HepG2 (cell line): Measurements from ENCODE around the gene CDHR5. TPM values are rescaled to one million over a fixed set of nuclear protein-coding genes. Genes with fewer than 3 reads are reported as not detected.

Source experiments
- ATAC-seq: fragments of 200-7000 bp; cut with Tn5 transposase; 3 replicates; pipeline ENCODE4 v1.9.1; 2020; ENCODE audit warnings: mild to moderate bottlenecking, moderate library complexity
- BruUV-seq: library from RNA; stranded (reverse); fragments of 400-500 nt; replicated peaks from 2 replicates; lab custom pipeline; 2021; lab: Mats Ljungman, UMichigan
- CTCF ChIA-PET: fragments of 300-600 bp; formaldehyde crosslinking; extraction: SDS; loops from one replicate; lab custom pipeline; 2021; ENCODE audit warnings: low total read pairs, inconsistent platforms, low intra/inter-chr PET ratio; lab: Yijun Ruan, JAX
- POLR2A ChIA-PET: fragments of 350-600 bp; sonication (Branson Sonifier 250); formaldehyde crosslinking; loops from one replicate; lab custom pipeline; 2020; ENCODE audit warnings: antibody characterized with exemption, inconsistent platforms; lab: Yijun Ruan, JAX
- DNase-seq: peaks from one replicate; pipeline ENCODE4 v3.0.0-alpha.2; 2015; ENCODE audit warnings: low spot score
- FAIRE-seq: peaks from 3 replicates; lab custom pipeline; 2011; peaks lifted over from hg19 to GRCh38; lab: Jason Lieb, UNC
- H2AFZ ChIP-seq: one replicate; pipeline ENCODE4 v1.6.1; 2011; ENCODE audit warnings: low read length, inconsistent platforms
- H3K27ac ChIP-seq: fragments of 300-600 bp; 3 replicates; pipeline ENCODE4 v1.8.0; 2011; ENCODE audit warnings: mixed run types, mild to moderate bottlenecking, mixed read lengths, low read length, inconsistent platforms; ENCODE audit not compliant: insufficient read depth; ENCODE audit errors: extremely low read length
- H3K27me3 ChIP-seq, 2 experiments: fragments of 200-600 bp in 1 of 2; 2 replicates in 1 of 2; 3 replicates in 1 of 2; pipeline versions ENCODE4 v1.6.0 to v1.8.0; 2011; ENCODE audit warnings: low read length in 2 of 2, mild to moderate bottlenecking in 2 of 2, moderate library complexity in 2 of 2, inconsistent platforms in 1 of 2; ENCODE audit not compliant: insufficient read depth in 2 of 2, control insufficient read depth in 1 of 2
- H3K36me3 ChIP-seq, 2 experiments: fragments of 200-600 bp in 1 of 2; replicated peaks in 1 of 2; 2 replicates in 1 of 2; 3 replicates in 1 of 2; pipeline versions ENCODE4 v1.5.1 to v1.8.0; 2011; ENCODE audit warnings: low read length in 2 of 2, inconsistent platforms in 1 of 2; ENCODE audit not compliant: insufficient read depth in 2 of 2, control insufficient read depth in 1 of 2
- H3K4me1 ChIP-seq: 2 replicates; pipeline ENCODE4 v1.5.1; 2012; ENCODE audit warnings: low read length, inconsistent platforms; ENCODE audit not compliant: insufficient read depth
- H3K4me2 ChIP-seq: 2 replicates; pipeline ENCODE4 v1.6.0; 2011; ENCODE audit warnings: low read depth, low read length, inconsistent platforms
- H3K4me3 ChIP-seq, 3 experiments: fragments of 200-600 bp in 1 of 3; sonication (generic), shearing (Covaris generic) in 1 of 3; replicated peaks in 1 of 3; 2 replicates each; pipeline ENCODE4 v1.5.1; 2011 to 2016; ENCODE audit warnings: low read length in 3 of 3, inconsistent platforms in 2 of 3, low read depth in 2 of 3, mild to moderate bottlenecking in 2 of 3, control low read depth in 1 of 3, mixed read lengths in 1 of 3; ENCODE audit not compliant: insufficient read depth in 1 of 3
- H3K79me2 ChIP-seq: one replicate; pipeline ENCODE4 v1.6.1; 2011; ENCODE audit warnings: low read length, inconsistent platforms; ENCODE audit not compliant: insufficient read depth
- H3K9ac ChIP-seq: 2 replicates; pipeline ENCODE4 v1.6.0; 2011; ENCODE audit warnings: mild to moderate bottlenecking, low read depth, low read length, inconsistent platforms; ENCODE audit not compliant: insufficient read depth
- H3K9me3 ChIP-seq: 2 replicates; pipeline ENCODE4 v1.5.1; 2012; ENCODE audit warnings: mild to moderate bottlenecking, low read length
- H4K20me1 ChIP-seq: 2 replicates; pipeline ENCODE4 v1.6.0; 2011; ENCODE audit warnings: inconsistent platforms, mild to moderate bottlenecking, low read length, moderate library complexity; ENCODE audit not compliant: insufficient read depth
- AGO2 ChIP-seq: fragments of 200-400 bp; formaldehyde crosslinking; optimal IDR thresholded peaks from 2 replicates; pipeline ENCODE3; 2017; ENCODE audit warnings: mild to moderate bottlenecking, low read depth, low read length, moderate library complexity
- CCAR2 ChIP-seq: fragments of 200-400 bp; formaldehyde crosslinking; optimal IDR thresholded peaks from 2 replicates; pipeline ENCODE3; 2018; ENCODE audit warnings: low read depth, mild to moderate bottlenecking, low read length, moderate library complexity
- CSRNP2 ChIP-seq: sonication (generic); formaldehyde crosslinking; conservative IDR thresholded peaks from 2 replicates; pipeline ENCODE4 v1.8.0; 2022; ENCODE audit warnings: low read depth, missing genetic modification reagents
- CTCF ChIP-seq: sonication (generic); formaldehyde crosslinking; IDR thresholded peaks from 2 replicates; pipeline ENCODE4 v1.5.0; 2020; ENCODE audit warnings: mild to moderate bottlenecking, missing genetic modification reagents, moderate library complexity
- FOXM1 ChIP-seq: sonication (generic); formaldehyde crosslinking; IDR thresholded peaks from 2 replicates; pipeline ENCODE4 v1.5.0; 2020; ENCODE audit warnings: missing genetic modification reagents
- FOXO1 ChIP-seq: sonication (generic); formaldehyde crosslinking; IDR thresholded peaks from 2 replicates; pipeline ENCODE4 v1.4.0; 2020; ENCODE audit warnings: missing genetic modification reagents
- MXI1 ChIP-seq: IDR thresholded peaks from 3 replicates; pipeline ENCODE4 v1.6.1; 2012; ENCODE audit warnings: low read depth, low read length, inconsistent platforms, borderline replicate concordance
- STAT5B ChIP-seq: sonication (generic); formaldehyde crosslinking; IDR thresholded peaks from 2 replicates; pipeline ENCODE4 v1.4.0; 2020; ENCODE audit warnings: missing genetic modification reagents
- ZNF136 ChIP-seq: sonication (generic); formaldehyde crosslinking; IDR thresholded peaks from 2 replicates; pipeline ENCODE4 v1.8.1; 2022; ENCODE audit warnings: low read depth, mild to moderate bottlenecking, moderate library complexity, missing genetic modification reagents
- ZNF383 ChIP-seq: sonication (generic); formaldehyde crosslinking; IDR thresholded peaks from 2 replicates; pipeline ENCODE4 v1.4.0; 2020; ENCODE audit warnings: missing genetic modification reagents, mild to moderate bottlenecking, borderline replicate concordance
- ZNF569 ChIP-seq: sonication (generic); formaldehyde crosslinking; IDR thresholded peaks from 2 replicates; pipeline ENCODE4 v1.5.0; 2020; ENCODE audit warnings: mild to moderate bottlenecking, missing genetic modification reagents, moderate library complexity, borderline replicate concordance
- ZNF572 ChIP-seq: sonication (generic); formaldehyde crosslinking; IDR thresholded peaks from 2 replicates; pipeline ENCODE4 v1.5.1; 2020; ENCODE audit warnings: mild to moderate bottlenecking, missing genetic modification reagents
- ZNF691 ChIP-seq: sonication (generic); formaldehyde crosslinking; IDR thresholded peaks from 2 replicates; pipeline ENCODE4 v1.4.0; 2020; ENCODE audit warnings: missing genetic modification reagents, low read depth, mild to moderate bottlenecking, borderline replicate concordance
- ZSCAN22 ChIP-seq: sonication (generic); formaldehyde crosslinking; IDR thresholded peaks from 2 replicates; pipeline ENCODE4 v1.4.0; 2020; ENCODE audit warnings: mild to moderate bottlenecking, missing genetic modification reagents
- WGBS: methylation state at CpG from one replicate; pipeline ENCODE4 v1.1.6; 2017; ENCODE audit warnings: low lambda C conversion rate; 5-methylcytosine and 5-hydroxymethylcytosine counted together
- in situ Hi-C: cut with HindIII; loops from 2 replicates; pipeline ENCODE4 v1.10.0; 2017; ENCODE audit warnings: low pct_unique_long_range_greater_than_20kb; ENCODE audit not compliant: extremely low pct_ligation_motif_present
- intact Hi-C: fragments of 100-400 bp; cut with micrococcal nuclease; formaldehyde crosslinking; loops from one replicate; pipeline ENCODE4 v1.10.0; 2022; ENCODE audit not compliant: unreplicated experiment
- polyA plus RNA-seq, 8 experiments: library from polyadenylated mRNA; depleted of rRNA in 3 of 8; stranded (reverse) in 7 of 8; unstranded in 1 of 8; fragments of >200 nt; fragmentation: Illumina TruSeq in 4 of 8; extraction: Trizol in 4 of 8; gene quantifications; 2 replicates each; pipeline versions ENCODE4 v1.2.1 to v1.2.3, GENCODE V29; 2011 to 2016; ENCODE audit warnings: low read depth in 4 of 8, missing spikeins in 1 of 8, mixed read lengths in 1 of 8; ENCODE audit not compliant: insufficient read depth in 1 of 8
- total RNA-seq, 5 experiments: library from RNA; depleted of rRNA; stranded (reverse); fragments of >200 nt; fragmentation: Illumina TruSeq; extraction: Trizol; gene quantifications; 2 replicates each; pipeline ENCODE4 v1.2.3, GENCODE V29; 2016; ENCODE audit warnings: low read depth in 1 of 5

Gene CDHR5
- total and polyA plus RNA-seq, 2 of the 13 experiments (the other 11 are each of a cell fraction or from before 2014, with no cell fraction given): 0.46 to 0.71 TPM

GRCh38 chr11:597166-597725 is 27.5 kb downstream of the CDHR5 start:
- Histone ChIP-seq H3K27ac (no peak overlapping the region), H4K20me1 (peaks cover 4% of the 10 kb centered on the region; the same call in 1 of the 2 replicates), H3K9ac (no peak overlapping the region), H3K27me3 (no peaks in the 10 kb centered on the region), H3K4me3 (no peak overlapping the region), H3K4me2 (no peak overlapping the region), H3K4me1 (peaks cover 12% of the 10 kb centered on the region), H3K79me2 (peaks cover 4% of the 10 kb centered on the region), H2AFZ (no peak overlapping the region), H3K9me3 (no peaks in the 10 kb centered on the region), H3K36me3 (peaks cover 48 to 88% of the 10 kb centered on the region in 2 experiments)
- TF ChIP-seq MXI1 (no peak), CTCF (CRISPR knock-in tag) (peak; percentile 35; the same call in 1 of the 2 replicates), ZNF572 (CRISPR knock-in tag) (no peak), AGO2 (peak; percentile 51), CCAR2 (no peak)
- intact Hi-C loops: no loop called here
- no TSS peak for BruUV-seq
- ChIA-PET CTCF (no interaction called here), POLR2A (no interaction called here)
- in situ Hi-C loops: loop anchor here (5.0 kb wide), 1 partner anchor 40 kb away; no protein-coding TSS in a partner anchor
- ATAC-seq (peak; percentile 79), DNase-seq (no peak), FAIRE-seq (no peak)
- 93% methylated on average over 8 of the region's 29 CpGs for WGBS

- no TSS peak for BruUV-seq
- no peak for ATAC-seq
- no peak overlapping the region for H2AFZ ChIP-seq
- H3K79me2 ChIP-seq: peaks cover 5% of the 10 kb centered on the region
- H3K4me2 ChIP-seq: no peak overlapping the region
- 98% methylated on average over 5 of the region's 10 CpGs for WGBS
- H3K36me3 ChIP-seq: peaks cover 48 to 84% of the 10 kb centered on the region in 2 experiments
- intact Hi-C loops: no loop called here
- no peak overlapping the region for H3K27ac ChIP-seq
- no peaks in the 10 kb centered on the region for H3K9me3 ChIP-seq
- no peaks in the 10 kb centered on the region for H3K27me3 ChIP-seq
- in situ Hi-C loops: loop anchor here (5.0 kb wide), 1 partner anchor 39 kb away; no protein-coding TSS in a partner anchor
- H3K9ac ChIP-seq: no peak overlapping the region
- CTCF ChIA-PET: no interaction called here
- FAIRE-seq: no peak
- H4K20me1 ChIP-seq: peaks cover 4% of the 10 kb centered on the region; the same call in 1 of the 2 replicates
- no peak overlapping the region for H3K4me3 ChIP-seq
- POLR2A ChIA-PET: no interaction called here
- H3K4me1 ChIP-seq: peaks cover 12% of the 10 kb centered on the region
- no peak for DNase-seq
- TF ChIP-seq CSRNP2 (CRISPR knock-in tag): no peak
- TF ChIP-seq ZSCAN22 (CRISPR knock-in tag): no peak
- TF ChIP-seq ZNF569 (CRISPR knock-in tag): no peak
- TF ChIP-seq STAT5B (CRISPR knock-in tag): no peak
- no peak for TF ChIP-seq ZNF136 (CRISPR knock-in tag)
- TF ChIP-seq FOXO1 (CRISPR knock-in tag): no peak
- TF ChIP-seq FOXM1: no peak
- TF ChIP-seq ZNF691 (CRISPR knock-in tag): no peak
- TF ChIP-seq ZNF383 (CRISPR knock-in tag): no peak
Measured at GRCh38 chr11:596374-596773, 28.4 kb downstream of the CDHR5 start.
